HG02938 (cell line): ENCODE data around the gene PEX12.
"Not testable (repeated sequence)": the region's sequence is repeated elsewhere in the genome, so short reads cannot be mapped to it uniquely, and the experiment has no call there.

Experiments
- ATAC-seq: cut with Tn5 transposase; IDR thresholded peaks from one replicate; pipeline ENCODE4 v1.9.1; 2021; ENCODE audit warnings: mild to moderate bottlenecking, moderate library complexity; ENCODE audit not compliant: unreplicated experiment

PEX12 gene

GRCh38 chr17:35578197-35578928 is at the start of gene PEX12:
Gene PEX12, minus strand, starts transcription at chr17:35578571. Its CDS starts 550 bp downstream, at chr17:35578021.
- peak; percentile 77 for ATAC-seq

GRCh38 chr17:35627417-35627816 is 49.0 kb upstream of the PEX12 start:
- ATAC-seq = no peak

GRCh38 chr17:35621768-35622167 is 43.4 kb upstream of the PEX12 start:
- ATAC-seq = no peak

GRCh38 chr17:35618628-35619027 is 40.3 kb upstream of the PEX12 start:
- no peak for ATAC-seq

- no peak for ATAC-seq
Observed at GRCh38 chr17:35617505-35617904, 39.1 kb upstream of the PEX12 start.

- no peak for ATAC-seq
Observed at GRCh38 chr17:35616536-35616935, 38.2 kb upstream of the PEX12 start.

- ATAC-seq = no peak
Observed at GRCh38 chr17:35614810-35615209, 36.4 kb upstream of the PEX12 start.

- ATAC-seq = no peak
Observed at GRCh38 chr17:35612924-35613521, 34.7 kb upstream of the PEX12 start.

GRCh38 chr17:35610746-35611145 is 32.4 kb upstream of the PEX12 start:
- ATAC-seq = not testable (repeated sequence)

GRCh38 chr17:35609831-35610230 is 31.5 kb upstream of the PEX12 start:
- ATAC-seq = no peak

GRCh38 chr17:35607239-35607847 is 29.0 kb upstream of the PEX12 start:
- ATAC-seq = no peak

- ATAC-seq = no peak
Observed at GRCh38 chr17:35605678-35606077, 27.3 kb upstream of the PEX12 start.

GRCh38 chr17:35603674-35604073 is 25.3 kb upstream of the PEX12 start:
- ATAC-seq = no peak

- no peak for ATAC-seq
Observed at GRCh38 chr17:35597604-35598003, 19.2 kb upstream of the PEX12 start.

- no peak for ATAC-seq
Observed at GRCh38 chr17:35596530-35597233, 18.3 kb upstream of the PEX12 start.

- no peak for ATAC-seq
Observed at GRCh38 chr17:35596072-35596471, 17.7 kb upstream of the PEX12 start.

- ATAC-seq = no peak
Observed at GRCh38 chr17:35588196-35588920, 10.0 kb upstream of the PEX12 start.

- peak; percentile 89 for ATAC-seq
Observed at GRCh38 chr17:35587074-35587961, 8.9 kb upstream of the PEX12 start, which contains the start of gene AP2B1. Gene AP2B1, plus strand, starts transcription at chr17:35587322. Its CDS starts 6,709 bp downstream, at chr17:35594031.

GRCh38 chr17:35586569-35587073 is 8.2 kb upstream of the PEX12 start:
- ATAC-seq = no peak

- no peak for ATAC-seq
Observed at GRCh38 chr17:35584061-35584460, 5.7 kb upstream of the PEX12 start.
